Brain pericyte (primary cell): Measurements from ENCODE around the gene HMGN3.

Source experiments
- DNase-seq: peaks from one replicate; pipeline ENCODE4 v3.0.0-alpha.2; 2012; ENCODE audit warnings: low read depth, low spot score

Gene HMGN3

GRCh38 chr6:79184641-79185040 lies 49.8 kb downstream of the HMGN3 start:
- no peak for DNase-seq

GRCh38 chr6:79184086-79184485 lies 50.4 kb downstream of the HMGN3 start:
- no peak for DNase-seq

GRCh38 chr6:79180052-79180451 lies 54.4 kb downstream of the HMGN3 start:
- no peak for DNase-seq

- DNase-seq: no peak
These were observed 61.1 kb downstream of the HMGN3 start for GRCh38 chr6:79173378-79173777.

- DNase-seq: no peak
These were observed 63.5 kb downstream of the HMGN3 start for GRCh38 chr6:79170959-79171358.

- DNase-seq: no peak
These were observed 64.1 kb downstream of the HMGN3 start for GRCh38 chr6:79170431-79170830.

GRCh38 chr6:79168695-79168980 lies 65.8 kb downstream of the HMGN3 start:
- no peak for DNase-seq

GRCh38 chr6:79167931-79168694 lies 66.4 kb downstream of the HMGN3 start:
- DNase-seq: peak; percentile 31

- DNase-seq: no peak
These were observed 74.6 kb downstream of the HMGN3 start for GRCh38 chr6:79159846-79160245.

GRCh38 chr6:79158856-79159516 lies 75.5 kb downstream of the HMGN3 start:
- no peak for DNase-seq

GRCh38 chr6:79157961-79158644 lies 76.4 kb downstream of the HMGN3 start:
- no peak for DNase-seq

GRCh38 chr6:79152269-79152737 lies 82.2 kb downstream of the HMGN3 start:
- DNase-seq: no peak
